Stimulated activated CD8-positive, alpha-beta memory T cell treated with anti-CD3 and anti-CD28 coated beads, Interleukin-4, amount 100 ng/mL, for 48 hours (primary cell): ENCODE measurements around the gene TRAF1.

ENCODE experiments used
- DNase-seq: peaks from one replicate; pipeline ENCODE4 v3.0.0-alpha.2; 2020

Gene TRAF1

GRCh38 chr9:120938851-120939250 lies 12.3 kb upstream of the TRAF1 start:
- DNase-seq = no peak

- DNase-seq = no peak
Observed at GRCh38 chr9:120937596-120937995, 11.0 kb upstream of the TRAF1 start.

- DNase-seq = no peak
Observed at GRCh38 chr9:120937127-120937526, 10.5 kb upstream of the TRAF1 start.

- no peak for DNase-seq
Observed at GRCh38 chr9:120936764-120937122, 10.1 kb upstream of the TRAF1 start.

- DNase-seq = peak; percentile 98
Observed at GRCh38 chr9:120936011-120936763, 9.6 kb upstream of the TRAF1 start.

GRCh38 chr9:120935383-120935857 lies 8.8 kb upstream of the TRAF1 start:
- peak; percentile 42 for DNase-seq

GRCh38 chr9:120934281-120934680 lies 7.7 kb upstream of the TRAF1 start:
- DNase-seq = peak; percentile 46

- DNase-seq = no peak
Observed at GRCh38 chr9:120933310-120934055, 6.9 kb upstream of the TRAF1 start.

GRCh38 chr9:120932086-120932823 lies 5.7 kb upstream of the TRAF1 start:
- DNase-seq = peak; percentile 43

- peak; percentile 73 for DNase-seq
Observed at GRCh38 chr9:120931231-120932085, 4.9 kb upstream of the TRAF1 start.

- DNase-seq = no peak
Observed at GRCh38 chr9:120929229-120929791, 2.7 kb upstream of the TRAF1 start.

GRCh38 chr9:120928483-120929228 lies 2.1 kb upstream of the TRAF1 start:
- DNase-seq = peak; percentile 84

- DNase-seq = no peak
Observed at GRCh38 chr9:120928015-120928482, 1.5 kb upstream of the TRAF1 start.

GRCh38 chr9:120927269-120928014 lies 846 bp upstream of the TRAF1 start:
- DNase-seq = peak; percentile 39

GRCh38 chr9:120925535-120926396 lies 830 bp downstream of the TRAF1 start:
- peak; percentile 90 for DNase-seq

- peak; percentile 65 for DNase-seq
Observed at GRCh38 chr9:120924698-120925534, 1.7 kb downstream of the TRAF1 start.

GRCh38 chr9:120923620-120924328 lies 2.8 kb downstream of the TRAF1 start:
- DNase-seq = peak; percentile 34
